HG03442 (cell line): Measurements from ENCODE around the gene CYP24A1.

Experiments used
- ATAC-seq: cut with Tn5 transposase; IDR thresholded peaks from one replicate; pipeline ENCODE4 v1.9.1; 2021; ENCODE audit warnings: mild to moderate bottlenecking, moderate library complexity; ENCODE audit not compliant: unreplicated experiment

Gene CYP24A1

DNA sequence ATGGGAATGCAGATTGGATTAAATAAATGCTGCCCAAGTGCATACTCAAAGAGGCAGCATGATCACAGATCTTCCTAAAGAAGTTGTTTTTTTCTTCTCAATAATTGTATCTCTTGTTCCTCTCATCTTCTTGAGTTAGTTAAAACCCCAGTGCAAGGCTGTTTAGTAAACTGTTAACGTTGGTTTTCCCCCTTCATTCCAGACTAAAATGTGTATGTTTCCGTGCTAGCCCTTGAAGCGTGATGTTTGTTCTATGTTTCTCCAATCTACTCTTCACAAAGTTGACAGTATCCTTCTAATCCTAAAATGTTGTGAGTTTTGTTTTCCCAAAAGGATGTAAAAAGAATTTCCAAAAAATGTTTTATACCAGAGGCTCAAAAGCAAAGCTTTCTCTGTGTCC, 15.6 kb downstream of the CYP24A1 start:
- ATAC-seq = no peak

GRCh38 chr20:54156981-54157835, 16.6 kb downstream of the CYP24A1 start:
- no peak for ATAC-seq

DNA sequence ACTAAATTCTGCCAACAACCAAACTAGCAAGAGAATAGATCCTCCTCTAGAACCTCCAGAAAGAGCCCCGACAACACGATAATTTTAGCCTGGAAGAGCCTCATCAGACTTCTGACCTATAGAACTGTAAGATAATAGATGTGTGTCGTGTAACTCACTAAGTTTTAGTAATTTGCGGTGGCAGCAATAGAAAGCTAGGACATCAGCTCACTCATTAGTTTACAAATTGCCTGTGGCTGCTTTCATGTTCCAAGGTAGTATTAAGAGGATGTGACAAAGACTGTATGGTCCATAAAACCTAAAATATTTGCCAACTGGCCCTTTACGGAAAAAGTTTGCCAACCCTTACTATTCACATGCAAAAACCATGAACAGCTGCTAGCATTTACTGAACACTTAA, 17.3 kb downstream of the CYP24A1 start:
- no peak for ATAC-seq

DNA sequence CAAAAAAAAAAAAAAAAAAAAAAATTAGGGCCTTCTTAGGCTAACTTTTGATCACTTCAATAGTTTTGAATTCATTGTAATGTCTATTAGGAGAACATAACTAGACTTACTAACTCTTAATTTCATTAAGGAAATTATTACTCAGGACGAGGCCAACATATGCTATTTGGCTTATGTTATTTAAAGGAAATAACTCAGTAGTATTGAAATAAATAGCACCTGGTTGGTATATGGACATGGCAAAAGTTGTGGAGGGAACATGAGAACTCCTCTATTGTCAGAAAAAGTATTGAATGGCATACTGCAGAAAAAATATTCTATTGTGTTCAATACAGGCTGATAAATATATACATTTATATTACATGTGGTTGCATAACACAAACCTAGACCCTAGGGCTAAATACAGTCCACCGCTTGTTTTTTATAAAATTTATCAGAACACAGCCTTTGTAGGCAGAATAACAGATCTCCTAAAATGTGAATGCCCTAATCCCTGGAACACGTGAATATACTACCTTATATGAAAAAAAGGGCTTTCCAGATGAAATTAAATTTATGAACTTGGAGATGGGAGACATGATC, 18.0 kb downstream of the CYP24A1 start:
- no peak for ATAC-seq

DNA sequence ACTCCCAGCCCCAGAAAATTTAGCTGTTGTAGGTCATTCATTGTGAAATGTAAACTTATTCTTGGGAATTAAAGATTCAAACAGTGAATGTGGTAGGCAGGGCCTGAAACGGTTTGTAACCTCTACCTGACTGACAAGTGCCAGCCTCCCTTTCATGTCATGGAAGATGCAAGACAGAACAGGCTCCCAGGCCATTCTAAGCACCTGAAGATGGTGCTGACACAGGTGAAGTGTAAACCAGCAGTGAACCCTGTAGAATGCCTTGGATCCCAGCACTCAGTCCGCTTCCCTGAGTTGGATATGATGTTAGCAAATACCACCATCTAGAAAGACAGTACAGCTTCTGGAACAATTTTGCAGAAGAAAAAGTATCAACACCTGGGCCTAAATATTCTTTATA, 19.3 kb downstream of the CYP24A1 start:
- ATAC-seq = no peak

GRCh38 chr20:54153847-54154246, 19.9 kb downstream of the CYP24A1 start:
- no peak for ATAC-seq

GRCh38 chr20:54153041-54153327, 20.8 kb downstream of the CYP24A1 start:
- no peak for ATAC-seq

GRCh38 chr20:54152227-54153040, 21.4 kb downstream of the CYP24A1 start:
- no peak for ATAC-seq

- no peak for ATAC-seq
These were observed 22.1 kb downstream of the CYP24A1 start for GRCh38 chr20:54151511-54152226.

- ATAC-seq = no peak
These were observed 22.7 kb downstream of the CYP24A1 start for GRCh38 chr20:54151075-54151439.

- ATAC-seq = no peak
These were observed 24.0 kb downstream of the CYP24A1 start for GRCh38 chr20:54149765-54150264.

GRCh38 chr20:54148947-54149764, 24.6 kb downstream of the CYP24A1 start:
- no peak for ATAC-seq

DNA sequence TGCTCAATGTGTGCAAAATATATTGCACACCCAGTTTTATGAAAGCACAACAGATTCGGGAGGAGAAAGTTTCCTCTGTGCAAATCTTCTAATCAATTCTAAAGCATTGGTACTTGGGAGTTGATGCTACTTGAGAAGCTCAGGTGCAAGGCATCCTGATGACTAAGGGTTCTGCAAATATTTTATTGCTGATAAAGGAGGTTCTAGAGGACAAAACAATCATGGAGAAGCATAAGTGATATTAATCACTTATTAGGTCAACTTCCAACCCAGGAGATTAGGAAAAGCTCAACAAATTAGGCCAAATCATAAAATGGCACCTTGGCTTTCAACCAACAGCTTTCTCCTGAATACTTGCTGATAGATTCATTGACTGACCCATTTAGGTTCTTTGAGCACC, 27.1 kb downstream of the CYP24A1 start:
- no peak for ATAC-seq

- ATAC-seq = no peak
These were observed 28.9 kb downstream of the CYP24A1 start for GRCh38 chr20:54144847-54145414.

GRCh38 chr20:54140927-54141566, 32.7 kb downstream of the CYP24A1 start:
- no peak for ATAC-seq

DNA sequence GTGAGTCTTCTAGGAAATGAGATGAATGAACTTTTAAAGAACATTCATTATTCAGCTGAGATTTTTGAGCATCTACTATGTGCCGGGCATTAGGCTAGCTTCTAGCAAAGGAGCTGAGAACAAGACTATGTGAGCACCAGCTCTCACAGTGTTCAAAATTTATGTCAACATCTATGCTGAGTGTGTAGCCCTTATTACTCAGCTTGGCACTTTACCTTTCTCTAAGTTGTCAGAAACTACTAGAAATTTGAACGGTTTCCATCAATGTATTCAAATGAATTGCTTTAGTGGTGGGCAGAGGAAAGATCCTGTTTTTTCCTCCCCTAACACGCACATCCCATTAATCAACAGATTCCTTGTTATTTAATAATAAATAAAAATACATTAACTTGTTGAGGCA, 33.3 kb downstream of the CYP24A1 start:
- no peak for ATAC-seq

GRCh38 chr20:54140067-54140466, 33.7 kb downstream of the CYP24A1 start:
- no peak for ATAC-seq

DNA sequence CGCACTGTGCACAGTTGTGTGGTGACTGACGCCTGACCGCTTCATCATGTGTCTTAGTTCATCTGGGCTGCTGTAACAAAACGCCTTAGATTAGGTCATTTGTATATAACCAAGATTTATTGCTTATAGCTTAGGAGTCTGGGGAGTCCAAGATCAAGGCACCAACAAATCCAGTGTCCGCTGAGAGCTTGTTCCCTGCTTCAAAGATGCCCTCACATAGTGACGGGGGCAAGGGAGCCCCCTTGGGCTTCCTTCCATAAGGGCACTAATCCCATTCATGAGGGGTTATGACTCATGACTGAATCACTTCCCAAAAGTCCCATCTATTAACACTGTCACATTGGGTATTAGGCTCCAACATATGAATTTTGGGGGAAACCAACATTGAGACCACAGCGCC, 34.6 kb downstream of the CYP24A1 start:
- ATAC-seq = no peak

GRCh38 chr20:54138427-54138826, 35.4 kb downstream of the CYP24A1 start:
- no peak for ATAC-seq

DNA sequence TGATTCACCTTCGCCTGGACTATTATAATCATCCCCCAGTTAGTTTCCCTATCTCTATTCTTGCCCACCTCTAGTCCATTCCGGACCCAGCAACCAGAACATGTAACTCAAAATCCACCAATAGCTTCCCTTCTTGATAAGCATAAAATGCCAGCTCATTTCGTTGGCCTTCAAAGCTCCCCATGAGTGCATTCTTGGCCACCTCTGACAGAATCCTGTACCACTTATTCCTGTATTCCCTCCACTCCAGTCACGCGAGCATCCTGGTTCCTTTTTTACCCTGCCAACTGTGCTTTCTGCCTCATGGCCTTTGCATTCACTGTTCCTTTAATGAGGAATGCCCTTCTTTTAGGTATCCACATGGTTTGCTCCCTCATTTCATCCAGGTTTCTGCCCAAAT, 36.7 kb downstream of the CYP24A1 start:
- ATAC-seq = no peak
